IMR-90 (cell line): Measurements from ENCODE around the gene MINDY3. TPM values are rescaled to one million over a fixed set of nuclear protein-coding genes. Genes with fewer than 3 reads are reported as not detected.

Source experiments
- ATAC-seq: fragments of 200-7000 bp; cut with Tn5 transposase; 2 replicates; pipeline ENCODE4 v1.9.1; 2020; ENCODE audit warnings: low read depth, mild to moderate bottlenecking, moderate library complexity
- BruUV-seq: library from RNA; stranded (reverse); fragments of 400-500 nt; replicated peaks from 2 replicates; lab custom pipeline; 2021; lab: Mats Ljungman, UMichigan
- CTCF ChIA-PET: fragments of 300-600 bp; formaldehyde crosslinking; extraction: SDS; loops from one replicate; lab custom pipeline; 2021; ENCODE audit warnings: antibody characterized with exemption; lab: Yijun Ruan, JAX
- POLR2A ChIA-PET: fragments of 300-600 bp; sonication (Branson Sonifier 250); formaldehyde crosslinking; loops from one replicate; lab custom pipeline; 2022; ENCODE audit warnings: antibody characterized with exemption; ENCODE audit not compliant: unreplicated experiment; lab: Charles Lee
- DNase-seq: peaks from one replicate; pipeline ENCODE4 v3.0.0; 2013
- H2AFZ ChIP-seq: replicated peaks from 2 replicates; pipeline ENCODE3; 2013; ENCODE audit warnings: low read length, mild to moderate bottlenecking; ENCODE audit not compliant: poor library complexity
- H2AK5ac ChIP-seq: 2 replicates; pipeline ENCODE4 v1.6.1; 2013; ENCODE audit warnings: low read depth, low read length, inconsistent platforms
- H2AK9ac ChIP-seq: replicated peaks from 2 replicates; pipeline ENCODE3; 2013; ENCODE audit warnings: mild to moderate bottlenecking, low read depth, low read length, moderate library complexity; ENCODE audit not compliant: poor library complexity
- H2BK120ac ChIP-seq: 2 replicates; pipeline ENCODE4 v1.6.1; 2013; ENCODE audit warnings: low read depth, low read length, inconsistent platforms
- H2BK15ac ChIP-seq: 3 replicates; pipeline ENCODE4 v1.6.1; 2013; ENCODE audit warnings: low read depth, low read length, inconsistent platforms
- H2BK20ac ChIP-seq: 2 replicates; pipeline ENCODE4 v1.6.1; 2013; ENCODE audit warnings: low read depth, mild to moderate bottlenecking, inconsistent platforms, low read length, moderate library complexity
- H2BK5ac ChIP-seq: 2 replicates; pipeline ENCODE4 v1.6.1; 2013; ENCODE audit warnings: mild to moderate bottlenecking, low read depth, low read length, inconsistent platforms; ENCODE audit not compliant: poor library complexity, severe bottlenecking
- H3K14ac ChIP-seq: replicated peaks from 2 replicates; pipeline ENCODE4 v1.6.1; 2013; ENCODE audit warnings: low read depth, low read length, inconsistent platforms
- H3K18ac ChIP-seq: 2 replicates; pipeline ENCODE4 v1.6.1; 2013; ENCODE audit warnings: low read depth, low read length, control low read depth
- H3K23ac ChIP-seq: 2 replicates; pipeline ENCODE4 v1.6.1; 2013; ENCODE audit warnings: low read depth, low read length, inconsistent platforms
- H3K27ac ChIP-seq: 2 replicates; pipeline ENCODE4 v1.5.1; 2013; ENCODE audit warnings: mild to moderate bottlenecking, control low read depth, low read length; ENCODE audit not compliant: insufficient read depth
- H3K27me3 ChIP-seq: 2 replicates; pipeline ENCODE4 v1.6.1; 2013; ENCODE audit warnings: low read length; ENCODE audit not compliant: control insufficient read depth, insufficient read depth
- H3K36me3 ChIP-seq: 2 replicates; pipeline ENCODE4 v1.6.1; 2013; ENCODE audit warnings: low read length, mixed read lengths; ENCODE audit not compliant: control insufficient read depth, insufficient read depth
- H3K4ac ChIP-seq: 2 replicates; pipeline ENCODE4 v1.6.1; 2013; ENCODE audit warnings: low read depth, low read length, inconsistent platforms
- H3K4me1 ChIP-seq: 2 replicates; pipeline ENCODE4 v1.6.1; 2013; ENCODE audit warnings: low read length, mixed read lengths; ENCODE audit not compliant: control insufficient read depth, insufficient read depth
- H3K4me2 ChIP-seq: 2 replicates; pipeline ENCODE4 v1.6.1; 2013; ENCODE audit warnings: low read depth, mild to moderate bottlenecking, control low read depth, low read length, moderate library complexity
- H3K4me3 ChIP-seq: 2 replicates; pipeline ENCODE4 v1.5.1; 2013; ENCODE audit warnings: low read depth, mild to moderate bottlenecking, control low read depth, low read length, moderate library complexity; ENCODE audit not compliant: insufficient read depth
- H3K56ac ChIP-seq: 2 replicates; pipeline ENCODE4 v1.6.1; 2013; ENCODE audit warnings: low read length, inconsistent platforms; ENCODE audit not compliant: insufficient read depth; ENCODE audit errors: extremely low read depth
- H3K79me1 ChIP-seq, 2 experiments: 2 replicates each; pipeline ENCODE4 v1.6.1; 2013; ENCODE audit warnings: low read length in 2 of 2, inconsistent platforms in 1 of 2, low read depth in 1 of 2
- H3K9ac ChIP-seq: 2 replicates; pipeline ENCODE4 v1.6.1; 2013; ENCODE audit warnings: low read depth, low read length, control low read depth
- H3K9me1 ChIP-seq: 2 replicates; pipeline ENCODE4 v1.6.1; 2013; ENCODE audit warnings: low read length, inconsistent platforms; ENCODE audit not compliant: insufficient read depth
- H3K9me3 ChIP-seq: 2 replicates; pipeline ENCODE4 v1.6.1; 2013; ENCODE audit warnings: low read length; ENCODE audit not compliant: control insufficient read depth, insufficient read depth
- H4K20me1 ChIP-seq: 2 replicates; pipeline ENCODE4 v1.6.1; 2013; ENCODE audit warnings: low read length, inconsistent platforms; ENCODE audit not compliant: insufficient read depth
- H4K5ac ChIP-seq: 2 replicates; pipeline ENCODE4 v1.6.1; 2013; ENCODE audit warnings: mild to moderate bottlenecking, low read depth, low read length, control low read depth
- H4K8ac ChIP-seq, 2 experiments: 2 replicates each; pipeline ENCODE4 v1.6.1; 2013; ENCODE audit warnings: low read depth in 2 of 2, low read length in 2 of 2, control low read depth in 1 of 2, inconsistent platforms in 1 of 2
- H4K91ac ChIP-seq: 2 replicates; pipeline ENCODE4 v1.6.1; 2013; ENCODE audit warnings: low read depth, low read length, inconsistent platforms; ENCODE audit not compliant: insufficient read depth
- BHLHE40 ChIP-seq: fragments of 150-350 bp; IDR thresholded peaks from 2 replicates; pipeline ENCODE4 v1.6.1; 2016; ENCODE audit warnings: mild to moderate bottlenecking, low read depth, low read length
- CEBPB ChIP-seq: IDR thresholded peaks from 2 replicates; pipeline ENCODE4 v1.6.1; 2012; ENCODE audit warnings: low read depth, low read length, improper control_type of control experiment
- CHD1 ChIP-seq: IDR thresholded peaks from 2 replicates; pipeline ENCODE4 v1.6.1; 2012; ENCODE audit warnings: low read depth, low read length, improper control_type of control experiment
- FOS ChIP-seq: fragments of 150-350 bp; IDR thresholded peaks from 2 replicates; pipeline ENCODE4 v1.6.1; 2016; ENCODE audit warnings: low read depth, low read length
- MAFK ChIP-seq: IDR thresholded peaks from 2 replicates; pipeline ENCODE4 v1.6.1; 2012; ENCODE audit warnings: low read depth, low read length, improper control_type of control experiment
- MAZ ChIP-seq: IDR thresholded peaks from 2 replicates; pipeline ENCODE4 v1.6.1; 2012; ENCODE audit warnings: low read depth, mild to moderate bottlenecking, low read length, improper control_type of control experiment, moderate library complexity, borderline replicate concordance
- NFE2L2 ChIP-seq: fragments of 150-350 bp; IDR thresholded peaks from 2 replicates; pipeline ENCODE4 v1.6.1; 2016; ENCODE audit warnings: low read depth, mild to moderate bottlenecking, low read length
- RCOR1 ChIP-seq: IDR thresholded peaks from 2 replicates; pipeline ENCODE4 v1.6.1; 2012; ENCODE audit warnings: mild to moderate bottlenecking, low read length, improper control_type of control experiment; ENCODE audit not compliant: insufficient replicate concordance
- SMC3 ChIP-seq: fragments of 150-350 bp; IDR thresholded peaks from 2 replicates; pipeline ENCODE4 v1.6.1; 2016; ENCODE audit warnings: low read depth, mild to moderate bottlenecking, antibody characterized with exemption, low read length, moderate library complexity
- WGBS, 2 experiments: methylation state at CpG; one replicate each; pipeline versions ENCODE4 v1.1.5 to v1.1.7; 2013; ENCODE audit warnings: missing lambda C conversion rate in 2 of 2; ENCODE audit not compliant: insufficient read length in 1 of 2; ENCODE audit errors: extremely low coverage in 2 of 2; 5-methylcytosine and 5-hydroxymethylcytosine counted together
- dilution Hi-C: fragments of 300-500 bp; cut with HindIII; formaldehyde crosslinking; loops from one replicate; pipeline ENCODE4 v1.14.3; 2018; ENCODE audit warnings: low sequenced_read_pairs; ENCODE audit not compliant: unreplicated experiment
- in situ Hi-C: fragments of 300-500 bp; cut with MboI; formaldehyde crosslinking; loops from 3 replicates; pipeline ENCODE4 v1.14.3; 2019; ENCODE audit warnings: low sequenced_read_pairs, inconsistent platforms, mixed read lengths
- intact Hi-C: fragments of 100-400 bp; cut with micrococcal nuclease; formaldehyde crosslinking; loops from 2 replicates; pipeline ENCODE4 v1.10.0; 2022
- polyA plus RNA-seq, 3 experiments: library from polyadenylated mRNA; depleted of rRNA; stranded (reverse); fragments of >200 nt; gene quantifications; 2 replicates each; pipeline ENCODE4 v1.2.3, GENCODE V29; 2012; ENCODE audit warnings: low replicate concordance in 1 of 3
- total RNA-seq: library from RNA; depleted of rRNA; stranded (reverse); fragments of >200 nt; gene quantifications from 2 replicates; pipeline ENCODE4 v1.2.3, GENCODE V29; 2012
- TF ChIP-seq, protein P1 (sequence below): fragments of 150-350 bp; IDR thresholded peaks from 2 replicates; pipeline ENCODE4 v1.6.1; 2017; ENCODE audit warnings: mild to moderate bottlenecking, antibody characterized with exemption, low read length, low read depth

Gene MINDY3
- total and polyA plus RNA-seq, 2 of the 4 experiments (the other 2 are of a cell fraction): 13.9 to 14.5 TPM

DNA sequence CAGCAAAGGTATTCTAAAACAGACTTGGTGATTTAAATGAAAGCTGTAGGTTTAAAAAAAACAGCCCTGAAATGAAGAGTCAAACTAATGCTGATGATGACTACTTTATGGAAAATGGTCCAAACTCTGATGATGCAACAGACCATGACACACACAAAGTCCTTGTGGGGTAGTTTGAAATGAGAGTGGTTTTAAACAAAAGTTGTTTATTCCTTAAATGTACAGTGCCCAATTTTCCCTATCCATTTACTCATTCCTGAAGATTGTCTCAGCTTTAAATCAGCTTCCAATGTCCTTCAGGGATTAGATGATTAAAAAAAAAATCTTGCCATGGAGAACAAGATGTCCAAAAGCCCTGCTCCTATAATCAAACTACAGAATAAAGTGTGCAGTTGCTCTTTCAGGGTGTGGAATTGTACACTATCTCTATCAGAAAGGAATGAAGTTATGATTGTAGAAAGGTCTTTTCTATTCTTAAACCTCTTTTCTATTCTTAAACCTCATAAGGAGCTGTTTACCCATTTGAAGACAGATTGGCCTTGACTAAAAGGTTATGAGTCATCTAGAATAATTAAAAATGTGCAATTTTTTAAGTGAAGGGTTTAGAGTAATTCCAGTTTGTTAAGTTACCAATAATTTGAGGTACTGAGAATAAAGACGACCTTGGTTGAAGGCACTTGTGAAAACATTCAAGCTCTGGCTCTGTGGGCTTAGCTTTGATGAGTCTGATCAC, 70.3 kb downstream of the MINDY3 start:
- Histone ChIP-seq H3K9ac (no peak overlapping the region), H2BK120ac (peak overlapping the region; percentile 75), H3K14ac (peak overlapping the region; percentile 26), H3K27ac (peak overlapping the region; percentile 70), H2AFZ (no peak overlapping the region), H4K20me1 (no peaks in the 10 kb centered on the region), H3K36me3 (peaks cover 8% of the 10 kb centered on the region), H4K5ac (peak overlapping the region; percentile 49), H3K4me3 (no peak overlapping the region), H3K4ac (peak overlapping the region; percentile 81), H2AK9ac (no peak overlapping the region), H2BK15ac (peak overlapping the region; percentile 98), H3K9me1 (peaks cover 2% of the 10 kb centered on the region), H4K8ac (peak overlapping the region; percentile 84 to 87), H2AK5ac (peak overlapping the region; percentile 88), H3K56ac (peak overlapping the region; percentile 33; the same call in 1 of the 2 replicates), H3K79me1 (peaks cover 2 to 5% of the 10 kb centered on the region in 2 experiments; a peak in 1 of 4 replicates), H3K4me1 (peaks cover 11% of the 10 kb centered on the region), H2BK5ac (peak overlapping the region; percentile 97), H3K4me2 (peak overlapping the region; percentile 67), H3K18ac (peak overlapping the region; percentile 50), H4K91ac (peak overlapping the region; percentile 77), H3K23ac (peak overlapping the region; percentile 1; the same call in 1 of the 2 replicates), H3K9me3 (no peaks in the 10 kb centered on the region), H2BK20ac (peak overlapping the region; percentile 75), H3K27me3 (no peaks in the 10 kb centered on the region)
- intact Hi-C loops: no loop called here
- CTCF ChIA-PET: no interaction called here
- no CpG with 5 or more reads among the region's 1 CpG for WGBS, 2 experiments
- TF ChIP-seq FOS (peak; percentile 79), RCOR1 (peak; percentile 12), CEBPB (peak; percentile 99), NFE2L2 (peak; percentile 43; the same call in 1 of the 2 replicates), CHD1 (no peak), BHLHE40 (no peak; the same call in 1 of the 2 replicates), MAZ (0 out of 2 replicates have a peak, but pooled peaks have one; percentile 14), SMC3 (no peak), MAFK (peak; percentile 42)
- TF ChIP-seq, protein P1, sequence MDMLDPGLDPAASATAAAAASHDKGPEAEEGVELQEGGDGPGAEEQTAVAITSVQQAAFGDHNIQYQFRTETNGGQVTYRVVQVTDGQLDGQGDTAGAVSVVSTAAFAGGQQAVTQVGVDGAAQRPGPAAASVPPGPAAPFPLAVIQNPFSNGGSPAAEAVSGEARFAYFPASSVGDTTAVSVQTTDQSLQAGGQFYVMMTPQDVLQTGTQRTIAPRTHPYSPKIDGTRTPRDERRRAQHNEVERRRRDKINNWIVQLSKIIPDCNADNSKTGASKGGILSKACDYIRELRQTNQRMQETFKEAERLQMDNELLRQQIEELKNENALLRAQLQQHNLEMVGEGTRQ: no peak
- in situ Hi-C loops: no loop called here
- dilution Hi-C loops: no loop called here
- BruUV-seq: no TSS peak
- ATAC-seq (peak; percentile 89), DNase-seq (peak; percentile 95)
- POLR2A ChIA-PET: no interaction called here
